NT2/D1 (cell line): ENCODE results near the gene ATXN1.

ENCODE experiments used
- SUZ12 ChIP-seq: IDR thresholded peaks from 2 replicates; pipeline ENCODE4 v1.6.1; 2011; ENCODE audit not compliant: insufficient read length, insufficient read depth; ENCODE audit errors: extremely low read depth
- YY1 ChIP-seq: IDR thresholded peaks from 2 replicates; pipeline ENCODE4 v1.6.1; 2011; ENCODE audit not compliant: insufficient read length, insufficient read depth
- ZNF274 ChIP-seq: IDR thresholded peaks from 2 replicates; pipeline ENCODE4 v1.6.1; 2011; ENCODE audit warnings: mild to moderate bottlenecking, low read depth, low read length

DNA sequence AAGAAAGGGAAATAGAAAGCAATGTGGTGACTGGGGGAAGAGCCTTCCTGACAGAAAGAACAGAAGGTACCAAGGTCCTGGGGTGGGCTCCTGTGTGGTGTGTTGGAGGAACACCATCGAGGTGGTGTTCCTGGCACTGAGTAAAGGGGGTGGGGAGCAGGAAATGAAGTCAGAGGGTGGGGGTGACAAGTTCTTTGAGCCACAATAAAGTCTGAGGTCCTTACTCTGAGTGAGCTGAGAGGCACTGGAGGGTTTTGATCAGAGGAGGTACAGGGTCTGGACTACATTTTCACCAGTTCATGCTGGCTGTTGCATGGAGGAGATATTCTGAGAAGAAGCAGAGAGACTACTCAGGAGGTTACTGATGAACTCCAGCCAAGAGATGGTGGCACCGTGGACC is 324.7 kb downstream of the ATXN1 start:
- TF ChIP-seq SUZ12 (no peak), ZNF274 (no peak), YY1 (no peak)
